Uterus (tissue), 4 donors: ENCODE measurements around the gene HES7. TPM values are rescaled to one million over a fixed set of nuclear protein-coding genes. Genes with fewer than 3 reads are reported as not detected.

ENCODE experiments used
- DNase-seq, 2 donors: peaks; one replicate each; pipeline ENCODE4 v3.0.0-alpha.2; 2019 to 2020
- H3K27ac ChIP-seq, 2 donors: fragments of 200-600 bp; sonication (generic); 1 replicate in 1 of 2; 2 replicates in 1 of 2; pipeline ENCODE4 v1.5.1; 2016 to 2018
- H3K27me3 ChIP-seq, 2 donors: fragments of 200-600 bp; sonication (generic); one replicate each; pipeline ENCODE4 v1.5.1; 2018 to 2019; ENCODE audit warnings: control low read depth in 1 of 2
- H3K36me3 ChIP-seq, 2 donors: fragments of 200-600 bp; sonication (generic); one replicate each; pipeline ENCODE4 v1.5.1; 2019; ENCODE audit warnings: control low read depth in 1 of 2
- H3K4me1 ChIP-seq, 2 donors: fragments of 200-600 bp; sonication (generic); one replicate each; pipeline ENCODE4 v1.5.1; 2018 to 2019; ENCODE audit warnings: control low read depth in 1 of 2
- H3K4me3 ChIP-seq, 2 donors: fragments of 200-600 bp; sonication (generic); 1 replicate in 1 of 2; 2 replicates in 1 of 2; pipeline ENCODE4 v1.5.1; 2018 to 2019; ENCODE audit warnings: mild to moderate bottlenecking in 1 of 2
- H3K9me3 ChIP-seq, 2 donors: fragments of 200-600 bp; sonication (generic); one replicate each; pipeline ENCODE4 v1.5.1; 2019; ENCODE audit warnings: control low read depth in 1 of 2
- CTCF ChIP-seq, 4 experiments: fragments of 200-600 bp in 2 of 4; fragments of 450-650 bp in 2 of 4; sonication (generic) in 2 of 4; IDR thresholded peaks; one replicate each; pipeline ENCODE4 v1.5.1; 2016 to 2019; ENCODE audit warnings: antibody characterized with exemption in 4 of 4, mild to moderate bottlenecking in 2 of 4, moderate library complexity in 1 of 4
- POLR2A ChIP-seq, 2 donors: fragments of 450-650 bp; IDR thresholded peaks; one replicate each; pipeline ENCODE4 v1.6.1; 2016; ENCODE audit warnings: antibody characterized with exemption in 2 of 2, mild to moderate bottlenecking in 1 of 2, moderate library complexity in 1 of 2
- intact Hi-C: fragments of 100-400 bp; cut with DNase I; formaldehyde crosslinking; loops from one replicate; pipeline ENCODE4 v1.15.1; 2023; ENCODE audit warnings: low total_unique reads
- total RNA-seq, 4 donors: library from RNA; depleted of rRNA in 3 of 4; stranded (reverse); fragments of >200 nt in 3 of 4; gene quantifications; one replicate each; pipeline versions ENCODE4 v1.1.0 to v1.2.4, GENCODE V29; 2014 to 2023
- donor health status: DM: yes; HTN: yes; CAD: no.

The HES7 gene
- total RNA-seq, 4 donors from 2014 or later: 0.61 TPM; not detected in 3

GRCh38 chr17:8120520-8121406 lies 3.1 kb downstream of the HES7 start:
- H3K27ac ChIP-seq: peak overlapping the region; percentile 82 to 98
- no peaks in the 10 kb centered on the region for H3K9me3 ChIP-seq
- no peaks in the 10 kb centered on the region for H3K36me3 ChIP-seq
- TF ChIP-seq CTCF (IDR thresholded peaks at IDR 0.05) (peak in 2 of 4 experiments; percentile 40 to 43), POLR2A (IDR thresholded peaks at IDR 0.05) (no peak)
- H3K27me3 ChIP-seq: no peaks in the 10 kb centered on the region
- peaks cover 0 to 45% of the 10 kb centered on the region in 2 donors for H3K4me1 ChIP-seq
- intact Hi-C loops: loop anchor here (10.0 kb wide), 1 partner anchor 64 kb away; no protein-coding TSS in a partner anchor
- peak; percentile 58 to 59 for DNase-seq
- peak overlapping the region; percentile 7 to 50 for H3K4me3 ChIP-seq

GRCh38 chr17:8119581-8120519 lies 4.1 kb downstream of the HES7 start:
- no peaks in the 10 kb centered on the region for H3K36me3 ChIP-seq
- intact Hi-C loops: loop anchor here (10.0 kb wide), 1 partner anchor 65 kb away; no protein-coding TSS in a partner anchor
- peaks cover 0 to 39% of the 10 kb centered on the region in 2 donors for H3K4me1 ChIP-seq
- no peaks in the 10 kb centered on the region for H3K9me3 ChIP-seq
- H3K27me3 ChIP-seq: no peaks in the 10 kb centered on the region
- H3K27ac ChIP-seq: peak overlapping the region; percentile 85 to 98
- TF ChIP-seq POLR2A (IDR thresholded peaks at IDR 0.05) (no peak), CTCF (IDR thresholded peaks at IDR 0.05) (peak in 1 of 4 experiments; percentile 4)
- DNase-seq: peak; percentile 78 to 82
- H3K4me3 ChIP-seq: peak overlapping the region; percentile 50 to 62

DNA sequence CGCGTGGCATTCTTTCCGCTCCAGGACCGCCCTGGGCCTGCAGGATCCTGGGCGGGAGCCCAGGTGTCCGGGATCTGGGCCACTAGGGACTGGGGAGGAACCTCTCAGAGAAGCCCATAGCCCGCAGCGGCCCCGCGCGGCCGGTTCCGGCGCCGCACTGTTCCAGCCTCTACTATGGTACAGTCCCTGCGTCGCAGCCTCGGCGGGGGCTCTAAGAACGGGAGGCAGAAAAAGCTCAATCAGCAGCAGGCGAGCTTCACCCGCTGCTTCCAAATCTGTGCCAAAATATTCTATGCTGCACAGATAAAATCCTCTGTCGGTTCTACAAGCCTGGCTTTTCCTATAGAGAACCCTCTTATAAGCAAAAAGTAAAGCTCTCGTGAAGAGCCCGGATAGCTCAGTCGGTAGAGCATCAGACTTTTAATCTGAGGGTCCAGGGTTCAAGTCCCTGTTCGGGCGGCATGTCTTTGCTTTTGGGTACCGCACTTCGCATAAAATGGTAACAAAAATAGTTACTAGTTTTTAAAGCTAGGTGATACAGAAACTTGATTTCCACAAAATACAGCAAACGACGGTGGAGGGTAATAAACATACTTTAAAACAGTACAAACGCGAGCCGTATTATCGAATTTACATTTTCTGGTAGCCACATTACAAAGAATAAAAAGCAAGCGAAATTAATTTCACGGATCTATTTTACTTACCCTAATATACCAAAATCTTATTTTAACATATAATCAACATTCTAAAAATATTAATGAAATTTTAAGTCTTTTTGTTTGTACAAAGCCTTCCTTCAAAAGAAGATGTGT lies 4.9 kb downstream of the HES7 start:
- peaks cover 0 to 31% of the 10 kb centered on the region in 2 donors for H3K4me1 ChIP-seq
- peak overlapping the region; percentile 85 to 98 for H3K27ac ChIP-seq
- no peaks in the 10 kb centered on the region for H3K9me3 ChIP-seq
- intact Hi-C loops: no loop called here
- no peaks in the 10 kb centered on the region for H3K27me3 ChIP-seq
- H3K4me3 ChIP-seq: peak overlapping the region; percentile 45 to 62
- H3K36me3 ChIP-seq: no peaks in the 10 kb centered on the region
- peak; percentile 88 to 90 for DNase-seq
- TF ChIP-seq CTCF (IDR thresholded peaks at IDR 0.05) (peak; percentile 86 to 93 (median 88)), POLR2A (IDR thresholded peaks at IDR 0.05) (no peak)

DNA sequence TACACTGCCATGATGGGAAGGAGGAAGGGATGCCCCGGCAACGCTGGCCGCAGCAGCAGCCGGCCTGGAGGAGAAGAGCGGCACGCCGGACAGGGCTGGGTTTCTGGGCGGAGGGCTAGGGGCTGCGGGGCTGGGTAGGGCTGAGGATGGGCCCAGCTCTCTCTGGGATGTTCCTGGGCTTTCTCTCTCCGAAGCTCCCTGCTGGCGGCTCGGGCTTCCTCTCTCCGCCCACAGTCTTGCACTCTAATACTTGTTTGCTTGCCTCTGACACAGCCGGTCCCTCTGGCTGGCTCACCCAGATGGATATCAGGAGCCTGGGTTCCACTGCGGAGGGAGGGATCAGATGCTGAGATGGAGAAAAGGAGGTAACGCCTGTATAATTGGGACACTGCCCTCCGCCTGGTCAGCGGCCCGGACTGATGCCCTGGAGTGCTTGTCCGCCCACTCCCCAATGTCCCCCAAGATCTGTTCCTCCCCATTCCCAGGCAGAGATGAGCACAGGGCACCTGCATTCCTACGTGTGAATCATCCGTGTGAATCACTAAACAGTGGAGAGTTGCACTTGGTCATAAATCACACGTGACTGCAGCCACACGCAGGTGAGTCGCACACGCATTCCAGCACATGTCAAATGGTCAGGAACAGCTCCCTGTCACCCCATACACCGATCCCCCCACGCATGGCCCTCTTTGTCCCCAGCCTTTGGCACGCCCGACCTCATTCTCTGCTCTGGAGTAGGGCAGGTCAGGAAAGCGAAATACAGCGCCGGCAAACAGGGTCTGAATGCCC lies 5.7 kb downstream of the HES7 start, which contains the start of gene ALOXE3:
Gene ALOXE3, minus strand, starts transcription at position 535 of the 789 bp plus-strand sequence. Its CDS starts 524 bp downstream, at position 11.
- Histone ChIP-seq H3K36me3 (no peaks in the 10 kb centered on the region), H3K27me3 (peaks cover 0 to 1% of the 10 kb centered on the region in 2 donors), H3K4me3 (peak within 1 kb of the TSS; percentile 45 to 62), H3K9me3 (no peaks in the 10 kb centered on the region), H3K4me1 (peaks cover 0 to 27% of the 10 kb centered on the region in 2 donors), H3K27ac (peak within 1 kb of the TSS; percentile 85 to 98)
- intact Hi-C loops: no loop called here
- no peak for TF ChIP-seq POLR2A (IDR thresholded peaks at IDR 0.05)
- no peak for TF ChIP-seq CTCF (IDR thresholded peaks at IDR 0.05)
- DNase-seq: peak; percentile 54 to 71
